NCI-H2081 treated with DMSO at 0.1 percent for 48 hours (cell line): ENCODE results near the gene NBPF6.
"Not testable (repeated sequence)": the region's sequence is repeated elsewhere in the genome, so short reads cannot be mapped to it uniquely, and the experiment has no call there.

ENCODE experiments used
- DNase-seq: peaks from one replicate; lab custom pipeline; 2025; lab: John Stamatoyannopoulos, UW

NBPF6 gene, protein sequence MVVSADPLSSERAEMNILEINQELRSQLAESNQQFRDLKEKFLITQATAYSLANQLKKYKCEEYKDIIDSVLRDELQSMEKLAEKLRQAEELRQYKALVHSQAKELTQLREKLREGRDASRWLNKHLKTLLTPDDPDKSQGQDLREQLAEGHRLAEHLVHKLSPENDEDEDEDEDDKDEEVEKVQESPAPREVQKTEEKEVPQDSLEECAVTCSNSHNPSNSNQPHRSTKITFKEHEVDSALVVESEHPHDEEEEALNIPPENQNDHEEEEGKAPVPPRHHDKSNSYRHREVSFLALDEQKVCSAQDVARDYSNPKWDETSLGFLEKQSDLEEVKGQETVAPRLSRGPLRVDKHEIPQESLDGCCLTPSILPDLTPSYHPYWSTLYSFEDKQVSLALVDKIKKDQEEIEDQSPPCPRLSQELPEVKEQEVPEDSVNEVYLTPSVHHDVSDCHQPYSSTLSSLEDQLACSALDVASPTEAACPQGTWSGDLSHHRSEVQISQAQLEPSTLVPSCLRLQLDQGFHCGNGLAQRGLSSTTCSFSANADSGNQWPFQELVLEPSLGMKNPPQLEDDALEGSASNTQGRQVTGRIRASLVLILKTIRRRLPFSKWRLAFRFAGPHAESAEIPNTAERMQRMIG

DNA sequence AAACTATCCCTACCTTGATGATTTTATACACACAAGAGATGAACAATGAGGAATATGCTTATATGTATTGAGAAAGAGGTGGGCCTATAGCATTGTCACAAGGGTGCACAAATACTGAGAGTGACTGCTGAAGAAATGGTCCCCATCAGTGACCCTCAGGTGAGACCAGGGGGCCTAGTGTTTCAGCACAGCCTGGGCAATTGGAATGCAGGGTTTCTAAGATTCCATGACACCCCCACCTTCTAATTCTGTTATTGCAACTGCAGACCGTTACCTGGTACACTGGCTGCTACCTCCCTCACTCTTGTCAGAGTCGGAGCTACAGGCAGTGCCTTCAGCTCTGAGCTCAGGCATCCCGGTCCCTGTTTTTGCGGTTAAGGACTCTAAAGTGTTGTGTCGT lies at the start of gene NBPF6:
Gene NBPF6 (plus strand): TSS at position 301 of the 400 bp plus-strand sequence. CDS start 259 bp downstream, outside the sequence.
- DNase-seq: not testable (repeated sequence)

DNA sequence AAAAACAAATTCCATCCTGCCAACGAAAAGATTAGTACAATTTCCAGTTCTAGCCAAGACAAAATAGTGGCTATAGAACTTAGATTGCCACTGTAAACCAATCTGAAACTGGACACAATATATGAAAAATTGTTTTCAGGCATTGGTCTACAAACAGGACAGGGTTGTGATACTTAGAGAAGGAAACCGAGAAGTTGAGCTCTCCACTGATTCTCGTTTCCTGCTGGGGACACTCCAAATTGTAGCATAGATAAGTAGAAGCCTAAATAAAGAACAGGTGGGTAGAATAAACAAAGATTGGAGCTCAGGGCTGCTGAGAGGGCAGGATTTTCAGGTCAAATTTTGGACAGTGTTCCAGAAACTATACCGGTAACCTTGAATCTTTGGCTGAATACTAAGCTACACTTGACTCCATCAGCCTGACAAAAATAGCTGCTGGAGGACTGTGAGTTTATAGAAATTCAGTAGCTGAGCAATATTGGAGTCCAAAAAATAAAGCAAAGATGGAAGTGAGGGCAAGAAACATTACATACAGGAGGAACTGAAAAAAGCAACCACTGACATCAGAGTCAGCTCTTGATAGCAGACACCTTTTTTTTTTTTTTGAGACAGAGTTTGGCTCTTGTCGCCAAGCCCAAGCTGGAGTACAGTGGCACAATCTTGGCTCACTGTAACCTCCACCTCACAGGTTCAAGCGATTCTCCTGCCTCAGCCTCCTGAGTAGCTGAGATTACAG lies 38.9 kb upstream of the NBPF6 start:
- DNase-seq: not testable (repeated sequence)

DNA sequence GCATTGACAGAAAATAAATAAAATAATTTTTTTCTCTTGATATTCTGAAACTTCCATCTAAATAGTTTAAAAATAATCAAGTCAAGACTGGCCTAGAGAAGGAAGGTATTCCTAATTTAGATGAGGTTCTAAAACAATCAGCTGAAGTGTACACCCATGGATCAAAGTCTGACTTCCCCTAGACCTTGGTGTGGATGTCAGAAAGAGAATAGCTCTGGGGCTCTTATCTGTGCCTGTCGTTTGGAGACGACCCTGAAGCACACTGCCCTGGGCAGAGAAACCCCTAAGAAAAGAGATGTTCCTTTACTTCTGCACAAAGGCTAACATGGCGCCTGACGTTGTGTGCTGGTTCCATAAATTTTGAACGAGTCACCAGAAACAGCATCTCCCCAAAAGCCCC lies 30.0 kb upstream of the NBPF6 start:
- DNase-seq: not testable (repeated sequence)

DNA sequence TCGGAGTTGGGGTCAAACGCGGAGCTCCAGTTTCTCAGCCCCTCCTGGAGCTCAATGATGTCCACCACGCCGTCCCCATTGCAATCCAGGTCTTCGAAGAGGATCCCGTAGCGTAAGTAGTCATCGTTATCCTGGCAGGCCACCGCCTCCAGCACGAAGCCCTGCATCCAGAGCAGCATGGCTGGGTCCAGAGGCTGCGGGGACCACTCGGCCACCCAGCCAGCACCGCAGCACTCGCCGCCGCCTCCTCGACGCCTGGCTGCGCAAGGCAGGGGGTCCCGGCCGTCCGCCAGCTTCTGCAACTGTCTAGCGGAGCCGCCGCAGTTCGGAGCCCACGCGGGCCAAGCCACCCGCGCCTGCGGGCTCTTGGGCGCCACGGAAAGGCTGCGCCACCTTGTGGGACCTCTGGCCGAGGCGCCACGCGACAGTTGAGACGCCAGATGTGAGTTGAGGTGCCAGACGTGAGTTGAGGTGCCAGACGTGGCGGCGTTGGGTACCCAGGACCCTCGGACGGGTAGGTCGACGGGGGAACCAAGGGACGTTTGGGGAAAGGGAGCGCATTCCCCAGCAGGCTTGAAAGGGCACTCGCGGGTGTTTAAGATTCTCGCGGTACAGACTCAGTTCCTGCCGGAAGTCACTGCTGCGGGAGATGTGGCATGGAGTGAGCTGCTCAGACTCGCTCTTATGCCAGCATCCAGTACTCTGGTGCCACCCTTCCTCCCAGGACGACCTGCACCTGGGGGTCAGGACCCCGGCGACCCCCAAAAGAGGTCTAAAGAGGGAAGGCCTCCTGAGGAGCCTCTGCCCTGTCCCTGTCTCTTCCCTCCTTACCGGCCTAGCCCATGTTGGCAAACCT lies 28.9 kb upstream of the NBPF6 start:
- DNase-seq: not testable (repeated sequence)

DNA sequence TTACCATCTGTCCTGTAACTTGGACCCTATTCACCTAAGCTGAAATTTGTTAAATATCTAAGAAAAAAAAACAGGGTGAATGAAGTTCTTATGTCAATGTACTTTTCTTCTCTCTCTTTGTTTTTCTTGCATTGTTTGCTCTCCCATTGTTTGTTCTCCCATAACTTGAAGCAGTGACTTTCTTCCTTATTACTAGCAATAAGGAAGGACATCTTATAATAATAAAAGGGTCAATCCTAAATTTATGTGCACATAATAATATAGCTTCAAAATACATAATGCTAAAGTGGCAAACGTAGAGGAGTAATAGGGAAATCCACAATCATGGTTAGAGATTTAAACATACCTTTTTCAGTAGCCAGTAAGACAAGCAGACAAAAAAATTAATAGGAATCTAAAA lies 23.3 kb upstream of the NBPF6 start:
- DNase-seq: not testable (repeated sequence)

DNA sequence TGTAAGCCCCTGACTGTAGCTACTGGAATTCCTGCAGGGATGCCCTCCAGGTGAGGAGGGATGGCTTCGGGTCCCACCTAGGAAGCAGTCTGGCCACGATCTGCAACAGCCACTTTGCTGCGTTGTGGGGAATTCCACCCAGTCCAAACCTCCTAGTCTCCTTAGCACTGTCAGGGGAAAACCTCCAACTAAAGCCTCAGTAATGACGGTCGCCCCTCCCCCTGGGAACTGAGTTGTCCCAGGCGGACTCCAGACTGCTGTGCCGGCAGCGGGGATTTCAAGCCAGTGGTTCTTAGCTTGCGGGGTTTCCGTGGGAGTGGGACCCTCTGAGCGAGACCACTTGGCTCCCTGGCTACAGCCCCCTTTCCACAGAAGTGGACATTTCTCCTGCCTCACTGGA lies 18.1 kb upstream of the NBPF6 start:
- not testable (repeated sequence) for DNase-seq

DNA sequence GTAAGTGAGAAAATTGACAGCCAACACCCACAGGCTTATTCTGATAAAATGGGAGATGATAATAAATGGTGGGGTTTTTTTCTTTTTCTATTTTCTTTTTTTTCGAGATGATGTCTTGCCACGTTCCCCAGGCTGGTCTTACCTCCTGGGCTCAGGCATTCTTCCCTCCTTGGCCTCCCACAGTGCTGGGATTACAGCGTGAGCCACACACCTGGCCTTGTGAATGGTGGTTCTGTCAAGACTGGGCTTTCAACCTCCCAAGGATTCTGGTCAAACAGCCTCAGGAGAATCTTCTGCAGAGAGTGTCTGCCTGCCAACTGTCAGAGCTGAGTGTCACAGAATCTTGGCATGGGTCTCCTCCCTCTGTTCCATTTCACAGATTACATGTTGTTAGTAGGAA lies 16.7 kb upstream of the NBPF6 start:
- DNase-seq: not testable (repeated sequence)

DNA sequence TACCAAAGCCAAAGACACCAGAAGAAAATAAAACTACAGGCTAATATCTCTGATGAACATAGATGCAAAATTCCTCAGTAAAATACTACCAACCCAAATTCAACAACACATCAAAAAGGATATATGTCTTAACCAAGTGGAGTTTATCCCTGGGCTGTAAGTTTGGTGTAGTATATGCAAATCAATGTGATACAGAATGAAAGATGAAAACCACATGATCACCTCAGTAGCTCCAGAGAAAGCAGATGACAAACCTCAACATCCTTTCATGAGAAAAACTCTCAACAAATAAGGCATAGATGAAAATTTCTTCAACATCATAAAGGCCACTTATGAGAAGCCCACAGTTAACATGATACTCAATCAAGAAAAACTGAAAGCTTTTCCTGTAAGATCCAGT lies 11.6 kb upstream of the NBPF6 start:
- DNase-seq: not testable (repeated sequence)

DNA sequence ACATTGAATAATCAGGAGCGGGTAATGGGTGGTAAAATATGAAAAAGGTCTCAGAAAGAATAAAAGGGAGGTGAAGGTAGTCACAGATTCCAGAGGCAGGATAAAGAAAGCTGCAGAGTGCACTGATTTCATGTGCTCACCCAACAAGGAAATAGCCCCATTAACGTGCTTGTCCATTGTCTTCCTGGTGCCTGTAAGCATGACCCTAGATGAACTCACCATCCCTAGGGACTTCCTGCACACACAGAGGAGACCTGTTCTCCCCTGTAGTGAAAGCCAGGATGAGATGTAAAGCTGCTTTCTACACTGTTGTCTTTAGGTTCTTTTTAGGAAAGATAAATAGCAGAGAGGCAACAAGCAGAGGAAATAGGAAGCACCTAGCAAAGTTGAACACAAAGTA lies 4.4 kb downstream of the NBPF6 start:
- DNase-seq: not testable (repeated sequence)

DNA sequence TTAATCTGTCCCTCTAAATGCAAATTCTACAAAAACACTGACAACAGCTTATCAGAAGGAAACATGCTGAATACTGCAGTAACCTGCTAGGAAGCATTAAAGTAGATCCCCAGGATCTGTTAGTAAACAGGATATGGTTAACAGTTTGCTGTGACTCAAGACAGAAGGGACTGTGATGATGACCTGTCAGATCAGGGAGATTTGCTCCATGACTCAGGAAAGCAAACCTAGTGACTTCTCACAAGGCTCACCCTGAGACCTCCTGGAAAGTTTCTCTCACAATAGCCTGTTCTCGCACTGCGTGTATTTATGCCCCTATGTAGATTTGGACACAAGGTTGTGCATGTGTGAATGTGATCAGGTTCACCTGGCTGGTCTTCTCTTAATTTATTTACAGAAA lies 8.5 kb downstream of the NBPF6 start:
- not testable (repeated sequence) for DNase-seq

DNA sequence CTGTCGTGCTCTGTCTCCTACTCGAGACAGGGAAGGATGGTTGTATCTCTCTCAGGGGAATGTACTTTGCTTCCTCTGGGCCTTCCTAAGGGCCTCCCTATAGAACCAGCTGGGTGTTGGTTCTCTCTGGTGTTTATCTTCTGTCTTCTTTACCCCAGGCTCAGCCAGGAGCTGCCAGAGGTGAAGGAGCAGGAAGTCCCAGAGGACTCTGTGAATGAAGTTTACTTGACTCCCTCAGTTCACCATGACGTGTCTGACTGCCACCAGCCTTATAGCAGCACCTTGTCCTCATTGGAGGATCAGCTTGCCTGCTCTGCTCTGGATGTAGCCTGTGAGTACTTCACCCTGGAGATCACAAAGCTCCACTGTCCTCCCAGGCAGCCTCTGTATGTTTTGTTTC lies 11.6 kb downstream of the NBPF6 start:
- not testable (repeated sequence) for DNase-seq

DNA sequence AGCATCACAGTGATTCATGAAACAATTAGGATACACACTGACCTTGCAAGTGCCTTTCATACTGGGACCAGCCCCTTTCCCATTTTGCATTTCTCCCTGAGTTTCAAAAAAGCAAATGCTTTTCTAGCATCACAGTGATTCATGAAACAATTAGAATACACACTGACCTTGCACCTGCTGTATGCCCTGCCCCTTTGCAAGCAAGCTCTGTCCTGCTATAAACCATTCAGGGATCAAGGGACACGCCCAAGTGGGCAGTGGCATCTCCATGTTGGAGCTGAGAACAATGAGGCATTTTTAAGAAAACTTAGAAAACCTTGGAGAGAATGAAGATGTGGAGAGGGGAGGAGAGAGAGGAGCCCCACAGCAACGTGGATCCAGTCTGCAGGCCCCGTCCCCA lies 13.8 kb downstream of the NBPF6 start:
- DNase-seq: not testable (repeated sequence)

DNA sequence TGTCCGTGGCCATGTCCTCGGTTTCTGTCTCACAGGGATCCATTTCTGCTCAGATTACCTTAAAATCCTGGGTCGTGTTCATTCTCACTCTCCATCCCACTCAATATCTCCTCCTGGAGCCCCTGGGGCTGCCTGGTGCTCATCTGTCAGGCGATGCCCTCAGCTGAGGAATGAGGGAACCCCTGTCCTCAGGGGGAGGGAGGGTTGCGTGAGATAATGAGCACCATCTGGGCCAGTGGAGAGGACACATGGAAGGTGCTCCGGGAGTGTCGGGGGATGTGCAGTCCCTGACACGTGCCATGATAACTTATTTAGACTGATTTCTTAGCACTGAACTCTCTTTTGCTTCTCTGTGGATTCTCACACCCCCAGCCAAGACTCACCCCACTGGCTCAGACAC lies 16.0 kb downstream of the NBPF6 start:
- DNase-seq: not testable (repeated sequence)

DNA sequence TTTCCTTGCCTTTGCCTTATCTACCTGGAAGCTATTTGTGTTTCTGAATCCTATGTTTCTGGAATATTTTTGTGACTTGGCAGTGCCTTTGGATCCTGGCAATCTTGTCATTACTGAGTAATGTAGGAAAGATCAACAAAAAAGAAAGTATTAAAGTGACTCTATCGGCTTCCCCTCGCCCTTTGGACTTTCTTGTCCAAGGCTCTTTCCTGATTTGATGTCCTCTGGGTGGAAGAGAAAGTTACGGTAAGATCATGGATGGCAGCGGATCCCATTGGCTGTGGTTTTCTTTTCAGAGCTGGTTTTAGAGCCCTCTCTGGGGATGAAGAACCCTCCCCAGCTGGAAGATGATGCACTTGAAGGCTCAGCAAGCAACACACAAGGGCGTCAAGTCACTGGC lies 17.0 kb downstream of the NBPF6 start:
- not testable (repeated sequence) for DNase-seq

DNA sequence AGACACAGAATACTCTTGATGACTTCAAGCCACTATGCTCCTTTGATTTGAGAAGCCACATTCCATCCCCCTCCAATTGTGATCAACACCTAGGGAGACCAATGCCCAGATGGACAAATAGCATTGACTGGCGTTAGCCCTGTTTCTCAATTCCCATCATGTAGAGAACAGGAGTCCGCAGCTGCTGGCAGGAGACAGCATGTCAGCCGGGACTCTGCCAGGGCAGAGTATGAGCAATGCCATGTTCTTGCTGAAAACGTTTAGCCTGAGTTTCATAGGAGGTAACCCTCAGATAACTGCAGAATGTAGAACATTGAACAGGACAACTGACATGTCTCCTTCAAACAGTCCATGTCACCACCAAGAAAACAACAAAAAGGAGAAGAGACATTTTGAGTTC lies 20.6 kb downstream of the NBPF6 start:
- not testable (repeated sequence) for DNase-seq

DNA sequence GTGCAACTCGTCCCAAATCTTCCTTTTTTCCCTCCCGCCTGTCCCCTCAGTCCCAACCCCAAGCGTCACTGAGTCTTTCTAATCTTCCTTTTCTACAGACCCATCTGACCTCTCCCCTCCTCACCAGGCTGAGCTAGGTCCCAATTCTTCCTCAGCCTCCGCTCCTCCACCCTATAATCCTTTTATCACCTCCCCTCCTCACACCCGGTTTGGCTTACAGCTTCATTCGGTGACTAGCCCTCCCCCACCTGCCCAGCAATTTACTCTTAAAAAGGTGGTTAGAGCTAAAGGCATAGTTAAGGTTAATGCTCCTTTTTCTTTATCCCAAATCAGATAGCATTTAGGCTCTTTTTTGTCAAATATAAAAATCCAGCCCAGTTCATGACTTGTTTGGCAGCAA lies 24.4 kb downstream of the NBPF6 start:
- not testable (repeated sequence) for DNase-seq

DNA sequence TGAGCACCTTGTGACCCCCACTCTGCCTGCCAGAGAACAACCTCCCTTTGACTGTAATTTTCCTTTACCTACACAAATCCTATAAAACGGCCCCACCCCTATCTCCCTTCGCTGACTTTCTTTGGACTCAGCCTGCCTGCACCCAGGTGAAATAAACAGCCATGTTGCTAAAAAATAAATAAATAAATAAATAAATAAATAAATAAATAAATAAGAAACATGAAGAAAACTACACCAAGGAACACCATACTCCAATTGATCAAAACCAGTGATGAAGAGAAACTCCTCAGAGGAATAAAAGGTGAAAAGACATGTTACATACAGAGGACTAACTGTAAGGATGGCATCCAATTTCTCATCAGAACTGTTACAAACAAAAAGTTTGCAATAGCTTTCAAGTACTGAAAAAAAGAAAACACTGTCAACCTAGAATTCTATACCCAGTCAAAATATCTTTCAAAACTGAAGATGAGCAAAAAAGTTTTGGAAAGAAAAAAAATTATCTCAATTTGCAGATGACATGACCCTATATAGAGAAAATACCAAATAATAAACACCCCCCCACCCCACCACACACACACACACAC lies 28.4 kb downstream of the NBPF6 start:
- DNase-seq: no peak

DNA sequence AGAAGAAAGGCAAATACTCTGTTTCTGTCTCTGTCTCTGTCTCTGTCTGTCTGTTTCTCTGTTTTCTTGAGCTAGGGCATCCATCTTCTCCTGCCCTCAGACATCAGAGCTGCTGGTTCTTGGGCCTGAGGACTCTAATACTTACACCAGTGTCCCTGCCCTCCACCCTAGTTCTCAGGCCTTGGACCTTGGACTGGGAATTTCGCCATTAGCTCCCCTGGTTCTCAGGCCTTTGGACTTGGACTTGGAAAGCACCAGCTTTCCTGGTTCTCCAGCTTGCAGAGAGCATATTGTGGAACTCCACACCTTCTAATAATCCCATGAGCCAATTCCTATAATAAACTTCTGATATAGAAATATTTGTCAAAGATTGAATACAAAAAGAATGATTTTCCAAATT lies 32.6 kb downstream of the NBPF6 start:
- no peak for DNase-seq

DNA sequence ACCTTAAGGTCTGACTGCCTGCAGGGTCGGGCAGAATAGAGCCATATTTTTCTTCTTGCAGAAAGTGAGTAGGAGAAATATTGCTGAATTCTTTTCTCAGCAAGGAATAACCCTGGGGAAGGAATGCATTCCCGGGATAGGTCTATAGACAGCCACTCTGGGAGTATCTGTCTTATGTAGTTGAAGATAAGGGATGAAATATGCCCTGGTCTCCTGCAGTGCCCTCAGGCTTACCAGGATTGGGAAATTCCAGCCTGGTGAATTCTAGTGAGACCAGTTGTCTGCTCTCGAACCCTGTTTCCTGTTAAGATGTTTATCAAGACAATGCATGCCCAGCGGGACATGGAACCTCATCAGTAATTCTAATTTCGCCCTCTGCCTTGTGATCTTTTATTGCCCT lies 35.8 kb downstream of the NBPF6 start:
- not testable (repeated sequence) for DNase-seq

DNA sequence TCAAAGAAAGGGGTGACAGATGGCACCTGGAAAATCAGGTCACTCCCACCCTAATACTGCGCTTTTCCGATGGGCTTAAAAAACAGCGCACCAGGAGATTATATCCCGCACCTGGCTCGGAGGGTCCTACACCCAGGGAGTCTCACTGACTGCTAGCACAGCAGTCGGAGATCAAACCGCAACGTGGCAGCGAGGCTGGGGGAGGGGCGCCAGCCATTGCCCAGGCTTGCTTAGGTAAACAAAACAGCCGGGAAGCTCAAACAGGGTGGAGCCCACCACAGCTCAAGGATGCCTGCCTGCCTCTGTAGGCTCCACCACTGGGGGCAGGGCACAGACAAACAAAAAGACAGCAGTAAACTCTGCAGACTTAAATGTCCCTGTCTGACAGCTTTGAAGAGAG lies 36.6 kb downstream of the NBPF6 start:
- DNase-seq: not testable (repeated sequence)

DNA sequence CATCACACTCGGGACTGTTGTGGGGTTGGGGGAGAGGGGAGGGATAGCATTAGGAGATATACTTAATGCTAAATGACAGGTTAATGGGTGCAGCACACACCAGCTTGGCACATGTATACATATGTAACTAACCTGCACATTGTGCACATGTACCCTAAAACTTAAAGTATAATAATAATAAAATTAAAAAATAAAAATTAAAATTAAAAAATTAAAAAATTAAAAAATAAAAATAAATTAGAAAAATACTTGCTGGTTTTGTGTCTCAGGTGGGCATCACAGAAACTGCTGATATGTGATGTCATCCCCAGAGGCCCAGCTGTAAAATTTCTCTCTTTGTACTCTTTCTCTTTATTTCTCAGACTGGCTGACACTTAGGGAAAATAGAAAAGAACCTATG lies 44.9 kb downstream of the NBPF6 start:
- DNase-seq: not testable (repeated sequence)
